ENCODE measurements around the gene ANO4. TPM values are rescaled to one million over a fixed set of nuclear protein-coding genes. Genes with fewer than 3 reads are reported as not detected.

Gene ANO4
- total and polyA plus RNA-seq, 2 of the 8 experiments (the other 6 are each of a cell fraction or from before 2014, with no cell fraction given), result 1.1 to 3.4 TPM

GRCh38 chr12:100808777-100809176 is 14.2 kb downstream of the ANO4 start:
- no peaks in the 10 kb centered on the region for H3K9me3 ChIP-seq (ENCODE audit: insufficient read depth in 2 of 2, low read depth in 1 of 2, low read length in 1 of 2)
- no peak for FAIRE-seq
- 86% methylated on average over 2 of the region's 2 CpGs; no CpG with 5 or more reads in 1 of the 2 experiments for WGBS, 2 experiments (ENCODE audit: extremely low coverage in 1 of 2, insufficient coverage in 1 of 2, insufficient read length in 1 of 2, insufficient replicate concordance in 2 of 2, low coverage in 1 of 2, low lambda C conversion rate in 2 of 2, missing lambda C conversion rate in 1 of 2)

More at GRCh38 chr12:100808777-100809176, 14.2 kb downstream of the ANO4 start:
- Histone ChIP-seq H2BK15ac (ENCODE audit: low read length) (no peak overlapping the region), H3K23ac (ENCODE audit: insufficient read length) (no peak overlapping the region), H3K4ac (replicated peaks; ENCODE audit: insufficient read length, low read depth, low read length) (no peak overlapping the region), H2BK120ac (replicated peaks; ENCODE audit: low read depth, low read length) (no peak overlapping the region), H4K91ac (replicated peaks; ENCODE audit: insufficient read length, low read length) (no peak overlapping the region), H3K56ac (replicated peaks; ENCODE audit: insufficient read length, low read depth, low read length) (no peak overlapping the region), H4K8ac (ENCODE audit: extremely low read depth, insufficient read depth, low read length) (no peak overlapping the region), H3K79me2 (ENCODE audit: control insufficient read depth in 1 of 2, insufficient read depth in 2 of 2, low read length in 2 of 2) (no peaks in the 10 kb centered on the region), H3K18ac (ENCODE audit: extremely low read depth, low read length) (no peak overlapping the region), H2BK20ac (ENCODE audit: low read length) (no peak overlapping the region), H3K27ac (ENCODE audit: low read depth, low read length) (no peak overlapping the region), H2AK5ac (ENCODE audit: low read depth, low read length) (no peak overlapping the region), H4K5ac (ENCODE audit: insufficient read length, low read depth, low read length) (no peak overlapping the region), H3K4me2 (ENCODE audit: insufficient read depth in 1 of 2, low read depth in 2 of 2, low read length in 2 of 2) (no peak overlapping the region), H3K14ac (ENCODE audit: insufficient read length) (no peak overlapping the region), H3K4me1 (replicated peaks in 1 of 4; ENCODE audit: control insufficient read depth in 3 of 4, insufficient read depth in 4 of 4, low read length in 3 of 4) (no peaks in the 10 kb centered on the region), H3K23me2 (ENCODE audit: low read depth, low read length) (no peaks in the 10 kb centered on the region), H3K79me1 (ENCODE audit: low read depth, low read length) (no peaks in the 10 kb centered on the region), H3K9ac (replicated peaks in 1 of 4; ENCODE audit: extremely low read depth in 1 of 4, low read depth in 3 of 4, low read length in 3 of 4) (no peak overlapping the region), H4K20me1 (replicated peaks in 1 of 2; ENCODE audit: control insufficient read depth in 1 of 2, insufficient read depth in 2 of 2, low read length in 2 of 2) (peaks cover 0 to under 1% of the 10 kb centered on the region in 2 experiments), H3K27me3 (replicated peaks in 1 of 4; ENCODE audit: control insufficient read depth in 3 of 4, extremely low read depth in 1 of 4, insufficient read depth in 3 of 4, low read length in 3 of 4) (no peaks in the 10 kb centered on the region), H3K36me3 (ENCODE audit: control insufficient read depth in 2 of 4, insufficient read depth in 4 of 4, low read length in 3 of 4) (no peaks in the 10 kb centered on the region), H3K4me3 (ENCODE audit: extremely low read depth in 1 of 4, insufficient read depth in 2 of 4, low read depth in 3 of 4, low read length in 4 of 4) (no peak overlapping the region), H2AFZ (ENCODE audit: low read length) (no peak overlapping the region), H2BK5ac (ENCODE audit: low read depth, low read length) (no peak overlapping the region), H2BK12ac (ENCODE audit: low read depth, low read length) (no peak overlapping the region)
- TF ChIP-seq EZH2 (IDR thresholded peaks at IDR 0.05; ENCODE audit: low read depth, low read length, severe bottlenecking) (no peak), BRCA1 (IDR thresholded peaks at IDR 0.05; ENCODE audit: low read depth, low read length) (no peak), EP300 (IDR thresholded peaks at IDR 0.05; ENCODE audit: borderline replicate concordance in 1 of 2, low read depth in 2 of 2, low read length in 2 of 2) (no peak), TBP (IDR thresholded peaks at IDR 0.05; ENCODE audit: low read depth, low read length) (no peak), CHD2 (IDR thresholded peaks at IDR 0.05; ENCODE audit: low read length) (no peak), YY1 (IDR thresholded peaks at IDR 0.05; ENCODE audit: low read depth, low read length) (no peak)
- DNase-seq (ENCODE audit: low read depth in 1 of 2, low spot score in 2 of 2), result no peak
- POLR2A ChIA-PET (ENCODE audit: partially characterized antibody), result no interaction called here
- CTCF ChIA-PET (ENCODE audit: partially characterized antibody), result interaction anchor here (0.9 to 1.1 kb wide), 2 partner anchors 19 to 74 kb away, joined by 3 to 5 read pairs; no protein-coding TSS in a partner anchor
